C4-2B (cell line): ENCODE results near the gene RCSD1.

Experiments used
- H3K27ac ChIP-seq: fragments of 450-650 bp; 2 replicates; pipeline ENCODE4 v1.5.1; 2017
- CTCF ChIP-seq: fragments of 450-650 bp; conservative IDR thresholded peaks from 2 replicates; pipeline ENCODE4 v1.5.1; 2017; ENCODE audit warnings: mild to moderate bottlenecking
- ZFX ChIP-seq: fragments of 450-650 bp; IDR thresholded peaks from 2 replicates; pipeline ENCODE4 v1.6.1; 2017

The RCSD1 gene

GRCh38 chr1:167703557-167703956 lies 73.5 kb downstream of the RCSD1 start:
- TF ChIP-seq ZFX: no peak
- TF ChIP-seq CTCF: no peak

GRCh38 chr1:167704715-167705114 lies 74.7 kb downstream of the RCSD1 start:
- no peak overlapping the region for H3K27ac ChIP-seq
- TF ChIP-seq CTCF (no peak), ZFX (no peak)

More at GRCh38 chr1:167703557-167703956, 73.5 kb downstream of the RCSD1 start:
- no peak overlapping the region for H3K27ac ChIP-seq

- TF ChIP-seq CTCF: no peak
- TF ChIP-seq ZFX: no peak
- no peak overlapping the region for H3K27ac ChIP-seq
Observed at GRCh38 chr1:167705250-167705649, 75.2 kb downstream of the RCSD1 start.

GRCh38 chr1:167706363-167706762 lies 76.3 kb downstream of the RCSD1 start:
- TF ChIP-seq ZFX (no peak), CTCF (no peak)
- H3K27ac ChIP-seq: no peak overlapping the region

- TF ChIP-seq CTCF (no peak), ZFX (no peak)
- no peak overlapping the region for H3K27ac ChIP-seq
Observed at GRCh38 chr1:167706931-167707877, 77.2 kb downstream of the RCSD1 start.

- TF ChIP-seq ZFX (no peak), CTCF (no peak)
- H3K27ac ChIP-seq: no peak overlapping the region
Observed at GRCh38 chr1:167707942-167708341, 77.9 kb downstream of the RCSD1 start.

- no peak overlapping the region for H3K27ac ChIP-seq
- TF ChIP-seq ZFX (no peak), CTCF (no peak)
Observed at GRCh38 chr1:167708940-167709389, 78.9 kb downstream of the RCSD1 start.
